GM21529 (cell line): Measurements from ENCODE around the gene TSPYL2.

Experiments used
- ATAC-seq: cut with Tn5 transposase; IDR thresholded peaks from one replicate; pipeline ENCODE4 v1.9.1; 2021; ENCODE audit not compliant: unreplicated experiment

TSPYL2 gene

DNA sequence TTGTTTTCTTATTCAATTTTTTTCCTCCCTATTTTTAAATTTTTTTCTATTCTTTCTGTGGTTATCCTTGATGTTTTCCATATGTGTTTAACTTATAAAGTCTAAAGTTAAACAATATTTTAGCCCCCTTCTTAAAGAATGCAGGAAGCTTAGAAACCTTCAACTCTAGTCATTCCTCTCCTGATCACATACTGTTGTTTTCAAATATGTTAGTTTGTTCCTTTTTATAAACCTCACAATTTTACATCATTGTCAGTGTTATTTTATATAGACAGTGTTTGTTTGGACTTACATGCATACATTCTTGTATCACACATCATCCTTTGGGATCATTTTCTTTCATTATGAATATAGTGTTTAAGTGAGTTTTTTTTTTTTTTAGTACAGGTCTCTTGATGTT is 43.3 kb downstream of the TSPYL2 start:
- ATAC-seq, result no peak

DNA sequence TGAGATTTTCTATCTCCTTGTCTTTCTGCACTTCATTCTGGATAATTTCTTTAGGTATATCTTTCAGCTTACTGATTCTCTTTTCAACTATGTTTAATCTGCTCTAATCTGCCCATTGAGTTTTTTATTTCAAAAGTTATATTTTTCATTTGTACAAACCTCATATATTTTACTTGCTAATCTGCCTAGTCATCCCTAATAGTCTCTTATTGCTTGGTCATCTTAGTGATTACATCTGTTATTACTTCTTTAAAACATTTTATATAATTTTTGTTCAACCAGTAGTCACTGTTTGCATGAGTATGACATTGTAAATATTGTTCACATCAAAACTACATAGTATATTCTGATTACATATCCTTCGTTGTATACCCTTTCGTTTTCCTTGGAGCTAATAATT is 44.2 kb downstream of the TSPYL2 start:
- no peak for ATAC-seq

DNA sequence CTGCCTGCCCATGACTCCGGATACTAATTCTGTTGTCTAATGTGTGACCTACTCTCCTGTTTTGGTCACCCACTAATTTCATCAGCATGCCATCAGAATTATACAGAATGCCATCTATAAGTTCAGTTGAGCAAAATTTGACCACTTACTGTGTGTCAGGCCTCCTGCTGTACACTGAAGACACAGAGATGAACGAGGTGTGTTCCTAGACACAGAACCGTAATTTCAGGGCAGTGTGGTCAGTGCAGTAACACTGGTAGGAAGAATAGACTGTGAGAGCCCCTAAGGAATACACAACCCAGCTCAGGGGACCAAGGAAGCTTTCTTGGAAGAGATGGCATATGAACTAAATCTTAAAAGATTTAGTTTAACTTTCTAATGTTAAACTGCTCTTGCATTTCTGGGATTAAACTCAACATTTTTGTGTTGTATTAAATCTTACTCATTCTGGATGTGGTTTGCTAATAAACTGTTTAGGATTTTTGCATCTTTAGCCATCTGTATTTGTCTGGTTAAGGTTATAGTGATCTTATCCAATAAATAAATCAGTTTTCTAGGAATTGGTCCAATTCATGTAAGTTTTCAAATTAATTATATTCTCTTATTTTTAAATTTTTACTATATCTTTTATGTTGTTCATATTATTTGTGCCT is 46.1 kb downstream of the TSPYL2 start:
- no peak for ATAC-seq

DNA sequence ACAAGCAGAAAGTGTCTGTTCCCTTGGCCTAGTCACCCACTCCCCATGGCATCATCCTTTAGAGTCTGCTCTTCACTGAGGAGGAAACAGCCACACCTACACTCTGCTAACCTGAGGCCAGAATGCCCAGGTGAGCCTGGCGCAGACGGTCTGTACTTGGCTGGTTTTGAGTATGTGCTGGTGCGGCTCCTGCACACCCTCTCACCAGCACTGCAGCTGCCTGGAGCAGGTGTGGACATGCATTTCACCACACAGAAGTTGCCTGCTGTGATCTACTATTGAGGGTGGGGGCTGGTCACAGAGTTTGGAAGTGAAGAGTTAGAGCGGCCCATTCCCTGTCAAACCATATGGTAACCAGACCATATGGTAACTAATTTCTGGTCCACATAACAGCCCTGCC is 51.2 kb downstream of the TSPYL2 start:
- ATAC-seq, result no peak

DNA sequence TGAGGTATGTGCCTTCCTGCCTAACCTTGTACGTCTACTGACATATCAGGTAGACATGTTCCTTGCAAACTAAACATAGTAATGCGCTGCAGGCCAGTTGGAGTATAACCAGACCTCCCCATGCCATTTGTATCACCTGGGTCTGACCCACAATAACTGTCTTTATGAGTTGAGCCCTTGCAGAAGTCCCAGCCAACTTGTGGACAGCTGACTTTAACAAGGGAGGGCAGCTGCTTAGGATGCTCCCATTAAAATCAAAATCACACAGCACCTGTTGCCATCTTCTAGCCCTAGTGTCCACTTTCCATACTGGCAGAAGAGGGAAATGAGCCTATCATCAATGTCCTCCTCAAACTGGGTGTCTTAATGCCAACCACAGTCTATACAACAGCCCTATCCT is 53.4 kb downstream of the TSPYL2 start:
- ATAC-seq, result no peak
